Cardiac fibroblast (primary cell): Measurements from ENCODE around the gene SH3BP5.

Experiments
- DNase-seq, 2 donors: peaks; one replicate each; pipeline versions ENCODE4 v3.0.0 to v3.0.0-alpha.2; 2010; ENCODE audit warnings: low read depth in 2 of 2
- H3K4me3 ChIP-seq, 2 donors: replicated peaks in 1 of 2; 1 replicate in 1 of 2; 2 replicates in 1 of 2; pipeline ENCODE4 v1.5.1; 2011; ENCODE audit warnings: low read depth in 2 of 2, low read length in 2 of 2, mild to moderate bottlenecking in 2 of 2, moderate library complexity in 1 of 2
- TF ChIP-seq, protein P1 (sequence below): IDR thresholded peaks from one replicate; pipeline ENCODE4 v1.5.1; 2011; ENCODE audit warnings: low read depth, mild to moderate bottlenecking, low read length, inconsistent platforms

SH3BP5 gene

DNA sequence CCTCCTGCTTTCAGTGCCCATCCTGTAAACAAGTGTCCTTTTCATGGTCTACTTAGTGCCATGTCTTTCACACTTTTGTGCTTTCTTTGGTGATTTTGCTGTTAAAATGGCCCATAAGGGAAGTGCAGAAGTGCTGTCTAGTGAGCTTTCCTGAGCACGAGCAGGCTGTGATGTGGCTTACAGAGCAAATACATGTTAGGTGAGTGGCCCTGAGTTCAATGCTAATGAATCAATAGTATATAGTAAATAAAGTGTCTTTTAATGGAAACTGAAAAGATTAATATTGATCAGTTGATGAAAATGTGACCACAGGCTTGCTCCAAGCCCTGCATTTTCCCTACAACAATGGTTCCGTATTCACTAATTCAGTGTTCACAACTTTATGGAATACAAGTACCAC is 5.7 kb downstream of the SH3BP5 start:
- H3K4me3 ChIP-seq = no peak overlapping the region
- no peak for DNase-seq
- TF ChIP-seq, protein P1, sequence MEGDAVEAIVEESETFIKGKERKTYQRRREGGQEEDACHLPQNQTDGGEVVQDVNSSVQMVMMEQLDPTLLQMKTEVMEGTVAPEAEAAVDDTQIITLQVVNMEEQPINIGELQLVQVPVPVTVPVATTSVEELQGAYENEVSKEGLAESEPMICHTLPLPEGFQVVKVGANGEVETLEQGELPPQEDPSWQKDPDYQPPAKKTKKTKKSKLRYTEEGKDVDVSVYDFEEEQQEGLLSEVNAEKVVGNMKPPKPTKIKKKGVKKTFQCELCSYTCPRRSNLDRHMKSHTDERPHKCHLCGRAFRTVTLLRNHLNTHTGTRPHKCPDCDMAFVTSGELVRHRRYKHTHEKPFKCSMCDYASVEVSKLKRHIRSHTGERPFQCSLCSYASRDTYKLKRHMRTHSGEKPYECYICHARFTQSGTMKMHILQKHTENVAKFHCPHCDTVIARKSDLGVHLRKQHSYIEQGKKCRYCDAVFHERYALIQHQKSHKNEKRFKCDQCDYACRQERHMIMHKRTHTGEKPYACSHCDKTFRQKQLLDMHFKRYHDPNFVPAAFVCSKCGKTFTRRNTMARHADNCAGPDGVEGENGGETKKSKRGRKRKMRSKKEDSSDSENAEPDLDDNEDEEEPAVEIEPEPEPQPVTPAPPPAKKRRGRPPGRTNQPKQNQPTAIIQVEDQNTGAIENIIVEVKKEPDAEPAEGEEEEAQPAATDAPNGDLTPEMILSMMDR = no peak

DNA sequence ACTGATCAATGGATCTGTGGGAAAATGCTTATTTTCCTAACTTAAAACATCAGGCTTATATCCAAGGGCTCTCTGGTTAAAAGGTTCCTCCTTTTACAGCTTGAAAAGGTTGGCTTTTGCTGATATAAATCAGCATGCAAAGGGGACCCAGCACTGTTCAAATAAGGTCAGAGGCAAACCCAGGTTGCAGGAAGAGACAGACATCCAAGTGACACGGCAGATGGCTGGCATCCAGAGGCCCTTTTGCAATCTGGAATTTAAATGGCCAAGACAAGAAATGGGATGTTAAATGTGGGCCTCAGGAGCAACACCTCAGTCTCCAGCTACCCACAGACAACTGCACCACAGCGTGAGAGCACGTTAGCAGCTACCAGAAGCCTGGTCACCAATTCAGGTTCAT is 6.3 kb downstream of the SH3BP5 start:
- H3K4me3 ChIP-seq = no peak overlapping the region
- TF ChIP-seq, protein P1 = no peak
- no peak for DNase-seq

DNA sequence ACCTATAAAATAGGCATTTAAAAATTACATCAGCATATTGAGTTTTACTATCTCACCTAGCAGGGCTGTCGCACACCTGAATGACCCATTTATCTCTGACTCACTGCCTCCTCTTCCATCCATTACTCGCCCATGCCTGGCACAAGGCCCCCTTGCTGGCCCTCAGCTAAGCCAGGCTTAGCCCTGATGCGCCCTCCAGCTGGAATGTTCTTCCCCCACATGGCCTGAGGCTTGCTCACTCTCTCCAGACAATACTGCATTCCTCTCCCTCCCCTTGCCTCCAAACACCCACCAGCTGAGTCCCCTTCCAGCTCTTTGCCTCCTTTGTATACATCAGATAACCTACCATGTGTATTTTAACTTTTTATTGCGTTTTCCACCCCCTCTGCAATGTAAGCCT is 7.2 kb downstream of the SH3BP5 start:
- H3K4me3 ChIP-seq = no peak overlapping the region
- DNase-seq = peak; percentile 72 to 79
- TF ChIP-seq, protein P1 = no peak

DNA sequence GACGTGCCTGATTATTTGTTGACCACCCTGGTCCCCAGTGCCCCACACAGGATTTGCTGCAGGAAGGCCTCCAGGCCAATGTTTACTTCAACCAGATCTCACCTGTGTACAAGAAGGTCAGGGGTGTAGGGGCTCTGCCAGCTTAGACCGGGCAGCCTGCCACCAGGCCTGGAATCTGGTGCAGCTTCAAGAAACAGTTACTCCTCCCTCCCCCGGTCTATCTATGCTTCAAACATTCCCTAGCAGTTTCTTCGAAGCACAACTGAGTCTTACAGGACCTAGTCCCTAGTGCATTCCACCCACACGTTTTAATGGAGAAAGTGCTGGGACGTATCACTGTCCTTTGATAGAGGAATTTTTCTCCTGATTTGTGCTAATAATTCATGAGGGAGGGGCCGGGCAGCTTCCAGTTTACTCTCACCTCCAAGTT is 8.0 kb downstream of the SH3BP5 start:
- H3K4me3 ChIP-seq = no peak overlapping the region
- TF ChIP-seq, protein P1 = no peak
- peak in 1 of 2 donors; percentile 73 for DNase-seq

DNA sequence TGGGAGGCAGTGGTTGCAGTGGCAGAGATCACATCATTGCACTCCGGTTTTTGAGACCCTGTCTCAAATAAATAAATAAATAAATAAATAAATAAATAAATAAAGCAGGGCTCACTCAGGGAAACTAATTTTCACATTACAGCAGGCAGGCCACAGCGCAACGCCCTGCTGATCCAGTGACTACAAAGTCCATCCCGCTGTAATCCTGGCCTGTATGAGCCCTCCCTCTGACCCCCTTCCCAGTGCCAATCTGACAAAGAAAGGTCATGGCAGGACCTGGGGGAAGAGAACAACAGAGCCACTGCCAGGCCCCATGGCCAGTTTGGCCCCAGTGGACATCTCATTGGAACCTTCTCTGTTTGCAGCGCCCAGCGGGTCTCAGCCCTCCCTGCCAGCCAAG is 9.3 kb downstream of the SH3BP5 start:
- no peak overlapping the region for H3K4me3 ChIP-seq
- TF ChIP-seq, protein P1 = no peak
- no peak for DNase-seq

DNA sequence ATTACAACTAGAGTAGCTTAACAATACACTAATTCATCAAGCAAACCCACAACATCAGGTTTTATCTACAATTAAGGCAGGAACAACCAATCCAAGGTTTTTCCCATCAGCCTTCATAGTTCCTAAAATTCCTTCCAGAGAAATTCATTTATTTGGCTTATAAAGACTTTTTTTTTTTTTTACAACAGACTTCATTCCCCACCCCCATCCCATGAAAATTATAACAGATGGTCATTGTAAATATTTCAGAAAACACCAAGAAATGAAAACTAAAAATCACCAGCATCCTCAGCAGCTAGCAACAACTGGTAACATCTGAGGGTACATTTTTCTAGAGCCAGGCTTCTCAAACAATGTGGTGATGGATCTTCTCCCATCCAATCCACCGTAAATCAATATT is 11.0 kb downstream of the SH3BP5 start:
- no peak for DNase-seq
- H3K4me3 ChIP-seq = no peak overlapping the region
- TF ChIP-seq, protein P1 = no peak

DNA sequence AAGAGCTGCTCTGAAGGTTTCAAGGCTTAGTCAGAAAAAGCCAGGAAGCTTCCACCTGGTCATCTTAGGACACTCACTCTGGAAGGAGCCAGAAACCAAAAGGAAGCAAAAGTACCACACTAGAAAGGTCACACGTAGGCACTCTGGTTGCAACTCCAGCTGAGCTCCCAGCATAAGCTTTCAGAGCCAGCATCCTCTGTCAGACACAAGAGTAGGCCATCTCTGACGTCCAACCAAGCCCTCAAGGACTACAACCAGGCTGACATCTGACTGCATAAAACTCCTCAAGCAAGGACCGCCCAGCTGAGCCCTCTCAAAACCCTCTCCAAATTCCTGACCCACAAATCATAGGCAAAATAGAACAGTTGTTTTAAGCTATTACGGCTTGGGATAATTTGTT is 12.8 kb downstream of the SH3BP5 start:
- DNase-seq = peak; percentile 77 to 80
- no peak overlapping the region for H3K4me3 ChIP-seq
- TF ChIP-seq, protein P1 = no peak
